ENCODE data around the gene TPCN2.
"Not testable (repeated sequence)": the region's sequence is repeated elsewhere in the genome, so short reads cannot be mapped to it uniquely, and the experiment has no call there.

The TPCN2 gene

DNA sequence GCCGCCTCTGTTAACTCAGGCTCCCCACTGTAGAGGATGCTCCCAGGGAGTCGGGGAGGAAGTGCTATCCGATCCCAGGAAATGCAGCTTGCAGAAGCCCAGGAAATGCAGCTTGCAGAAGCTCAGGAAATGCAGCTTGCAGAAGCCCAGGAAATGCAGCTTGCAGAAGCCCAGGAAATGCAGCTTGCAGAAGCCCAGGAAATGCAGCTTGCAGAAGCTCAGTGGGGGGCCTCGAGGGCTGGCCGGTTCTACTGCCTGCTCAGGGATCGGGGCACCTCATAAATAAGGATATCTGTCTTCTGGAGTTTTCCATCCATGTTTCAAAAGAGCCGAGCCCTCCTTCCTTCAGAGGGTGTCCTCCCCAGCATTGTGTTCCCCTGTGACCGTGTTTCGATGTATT is 81.9 kb downstream of the TPCN2 start:
- no peak for DNase-seq (ENCODE audit: extremely low read depth, low read depth)
- TF ChIP-seq, protein P1, sequence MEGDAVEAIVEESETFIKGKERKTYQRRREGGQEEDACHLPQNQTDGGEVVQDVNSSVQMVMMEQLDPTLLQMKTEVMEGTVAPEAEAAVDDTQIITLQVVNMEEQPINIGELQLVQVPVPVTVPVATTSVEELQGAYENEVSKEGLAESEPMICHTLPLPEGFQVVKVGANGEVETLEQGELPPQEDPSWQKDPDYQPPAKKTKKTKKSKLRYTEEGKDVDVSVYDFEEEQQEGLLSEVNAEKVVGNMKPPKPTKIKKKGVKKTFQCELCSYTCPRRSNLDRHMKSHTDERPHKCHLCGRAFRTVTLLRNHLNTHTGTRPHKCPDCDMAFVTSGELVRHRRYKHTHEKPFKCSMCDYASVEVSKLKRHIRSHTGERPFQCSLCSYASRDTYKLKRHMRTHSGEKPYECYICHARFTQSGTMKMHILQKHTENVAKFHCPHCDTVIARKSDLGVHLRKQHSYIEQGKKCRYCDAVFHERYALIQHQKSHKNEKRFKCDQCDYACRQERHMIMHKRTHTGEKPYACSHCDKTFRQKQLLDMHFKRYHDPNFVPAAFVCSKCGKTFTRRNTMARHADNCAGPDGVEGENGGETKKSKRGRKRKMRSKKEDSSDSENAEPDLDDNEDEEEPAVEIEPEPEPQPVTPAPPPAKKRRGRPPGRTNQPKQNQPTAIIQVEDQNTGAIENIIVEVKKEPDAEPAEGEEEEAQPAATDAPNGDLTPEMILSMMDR (IDR thresholded peaks at IDR 0.05; ENCODE audit: low read depth, low read length) = no peak

DNA sequence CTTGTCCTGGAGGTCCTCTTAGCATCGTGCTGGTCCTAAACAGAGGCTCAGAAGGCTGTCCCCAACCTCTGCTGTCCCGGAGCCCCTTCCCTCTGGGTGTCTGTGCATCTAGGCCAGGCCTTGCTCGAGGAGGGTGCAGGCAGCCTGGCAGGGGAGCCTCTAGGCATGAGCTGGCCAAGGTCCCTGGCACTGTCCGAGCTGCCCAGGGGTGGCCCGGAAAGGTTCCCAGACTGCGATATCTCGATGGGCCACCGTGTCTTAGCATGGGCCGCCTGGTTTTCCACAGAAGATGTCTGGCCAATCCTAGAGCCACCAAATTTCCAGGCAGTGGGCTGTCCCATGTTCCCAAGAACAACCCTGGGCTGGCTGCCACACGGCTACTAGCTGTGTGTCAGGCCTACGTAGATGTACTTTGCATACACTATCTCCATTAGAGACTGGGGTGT is 82.4 kb downstream of the TPCN2 start:
- TF ChIP-seq, protein P1 (IDR thresholded peaks at IDR 0.05; ENCODE audit: low read depth, low read length) = no peak
- no peak for DNase-seq (ENCODE audit: extremely low read depth, low read depth)

DNA sequence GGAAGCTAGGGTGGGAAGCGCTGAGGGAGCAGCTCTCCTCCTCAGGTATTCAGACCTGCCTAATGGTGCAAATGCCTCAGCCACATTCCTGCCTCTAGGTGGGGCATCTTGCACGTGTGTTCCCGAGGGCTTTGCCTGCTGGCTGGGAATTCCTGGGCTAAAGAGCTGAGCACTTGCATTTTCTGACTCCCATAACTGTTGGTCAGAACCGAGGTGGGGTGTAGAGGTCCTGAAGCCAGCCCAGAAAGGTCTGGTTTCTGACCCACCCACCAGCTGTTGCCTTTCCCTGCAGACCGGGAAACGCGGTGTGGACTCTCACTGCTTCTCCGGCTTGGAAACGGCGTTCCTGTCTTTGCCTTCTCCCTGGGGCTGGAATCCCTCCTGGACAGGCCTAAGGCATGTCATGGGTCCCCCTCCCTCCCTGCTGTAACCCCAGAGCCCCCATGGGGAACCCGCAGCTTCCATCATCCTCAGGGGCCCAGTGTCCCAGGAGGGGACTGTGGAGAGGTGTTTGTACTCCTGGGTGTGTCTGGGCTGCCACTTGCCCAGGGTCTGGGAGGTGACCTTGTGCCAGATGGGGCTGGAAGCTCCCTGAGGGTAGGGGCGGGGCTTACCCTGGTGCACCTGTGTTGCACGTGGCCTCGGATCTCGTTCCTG is 83.0 kb downstream of the TPCN2 start:
- TF ChIP-seq, protein P1 (IDR thresholded peaks at IDR 0.05; ENCODE audit: low read depth, low read length) = peak; percentile 68
- peak; percentile 36 for DNase-seq (ENCODE audit: extremely low read depth, low read depth)

DNA sequence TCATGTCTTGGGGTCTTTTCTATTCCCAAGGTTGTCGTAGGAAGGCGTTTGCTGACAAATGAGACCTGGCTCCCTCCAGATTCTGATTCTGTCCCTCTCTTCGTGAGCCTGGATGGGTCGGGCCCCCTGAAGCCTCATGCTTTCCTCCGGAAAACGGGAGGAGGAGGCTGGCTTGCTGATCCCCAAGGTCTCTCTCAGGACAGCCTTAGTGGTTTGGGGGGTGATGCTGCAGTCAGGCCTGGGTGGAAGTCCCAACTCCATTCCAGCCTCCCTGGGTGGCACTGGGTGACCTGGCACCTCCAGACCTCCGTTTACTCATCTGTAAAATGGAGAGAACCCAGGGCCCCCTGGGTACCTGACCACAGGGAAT is 83.6 kb downstream of the TPCN2 start:
- DNase-seq (ENCODE audit: extremely low read depth, low read depth) = no peak
- TF ChIP-seq, protein P1 (IDR thresholded peaks at IDR 0.05; ENCODE audit: low read depth, low read length) = no peak

DNA sequence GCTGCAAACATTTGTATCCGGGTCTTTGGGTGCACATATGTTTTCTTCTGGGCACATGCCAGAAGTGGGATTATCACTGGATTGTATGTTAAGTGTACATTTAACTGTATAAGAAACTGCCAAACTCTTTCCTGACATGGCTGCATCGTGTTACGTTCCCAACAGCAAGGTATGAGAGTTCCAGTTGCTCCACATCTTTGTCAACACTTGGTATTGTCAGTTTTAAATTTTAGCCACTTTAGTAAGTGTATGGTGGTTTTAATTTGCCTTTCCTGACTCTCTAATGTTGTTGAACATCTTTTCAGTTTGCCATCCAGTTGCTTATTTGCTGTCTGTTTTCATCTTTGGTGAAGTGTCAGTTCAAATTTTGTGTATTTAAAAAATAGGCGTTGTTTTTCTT is 84.5 kb downstream of the TPCN2 start:
- no peak for DNase-seq (ENCODE audit: extremely low read depth, low read depth)
- TF ChIP-seq, protein P1 (IDR thresholded peaks at IDR 0.05; ENCODE audit: low read depth, low read length) = no peak

DNA sequence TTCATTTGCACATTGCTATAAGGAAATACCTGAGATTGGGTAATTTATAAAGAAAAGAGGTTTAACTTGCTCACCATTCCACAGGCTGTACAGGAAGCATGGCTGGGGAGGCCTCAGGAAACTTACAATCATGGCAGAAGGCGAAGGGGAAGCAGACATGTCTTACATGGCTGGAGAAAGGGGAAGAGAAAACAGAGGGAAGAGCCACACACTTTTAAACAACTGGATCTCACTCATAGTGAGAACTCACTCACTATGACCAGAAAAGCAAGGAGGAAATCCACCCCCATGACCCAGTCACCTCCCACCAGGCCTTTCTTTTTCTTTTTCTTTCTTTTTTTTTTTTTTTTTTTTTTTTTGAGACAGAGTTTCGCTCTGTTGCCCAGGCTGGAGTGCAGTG is 85.5 kb downstream of the TPCN2 start:
- DNase-seq (ENCODE audit: extremely low read depth, low read depth) = not testable (repeated sequence)

DNA sequence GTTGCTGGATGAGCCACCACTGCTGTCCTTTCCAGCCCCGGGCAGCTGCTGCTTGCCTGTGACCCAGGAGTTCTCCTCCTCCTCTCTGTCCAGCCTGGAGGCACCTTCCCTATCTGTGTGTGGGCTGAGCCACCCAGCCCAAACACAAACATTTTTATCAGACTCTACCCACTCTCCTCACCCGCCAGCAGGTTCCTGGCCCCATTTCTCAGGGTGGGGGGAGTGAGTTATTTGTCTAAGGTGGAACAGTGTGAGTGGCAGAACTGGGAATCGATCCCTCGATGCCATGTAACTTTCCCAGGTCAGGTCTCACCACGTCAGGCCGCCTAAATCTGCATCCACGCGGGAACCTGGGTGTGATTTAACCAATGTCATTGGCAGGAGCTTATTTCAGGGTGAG is 86.2 kb downstream of the TPCN2 start:
- TF ChIP-seq, protein P1 (IDR thresholded peaks at IDR 0.05; ENCODE audit: low read depth, low read length) = no peak
- no peak for DNase-seq (ENCODE audit: extremely low read depth, low read depth)

All from AG09319 (cell line).